HEK293 (cell line): ENCODE data around the gene PXYLP1.

ENCODE experiments used
- CTCF ChIA-PET: fragments of 350-600 bp; formaldehyde crosslinking; extraction: SDS; loops from one replicate; lab custom pipeline; 2021; ENCODE audit warnings: antibody characterized with exemption; lab: Yijun Ruan, JAX
- POLR2A ChIA-PET: fragments of 300-600 bp; formaldehyde crosslinking; extraction: SDS; loops from one replicate; lab custom pipeline; 2020; ENCODE audit warnings: antibody characterized with exemption, inconsistent platforms; lab: Yijun Ruan, JAX
- H3K27ac ChIP-seq: fragments of 200-500 bp; sonication (Bioruptor generic); 2 replicates; pipeline ENCODE4 v1.5.1; 2014; ENCODE audit warnings: low read depth, low read length, control low read depth, inconsistent platforms; ENCODE audit errors: extremely low read depth
- H3K36me3 ChIP-seq, 2 experiments: fragments of 200-500 bp in 1 of 2; sonication (Bioruptor generic) in 1 of 2; 1 replicate in 1 of 2; 2 replicates in 1 of 2; pipeline ENCODE4 v1.5.1; 2014 to 2017; ENCODE audit warnings: inconsistent platforms in 2 of 2, low read length in 2 of 2; ENCODE audit not compliant: control insufficient read depth in 2 of 2, insufficient read depth in 1 of 2
- H3K4me1 ChIP-seq: fragments of 200-500 bp; sonication (Bioruptor generic); 2 replicates; pipeline ENCODE4 v1.5.1; 2014; ENCODE audit warnings: mild to moderate bottlenecking, low read length, inconsistent platforms; ENCODE audit not compliant: control insufficient read depth, insufficient read depth
- H3K4me3 ChIP-seq: 2 replicates; pipeline ENCODE4 v1.5.1; 2011; ENCODE audit warnings: low read depth, mild to moderate bottlenecking, control low read depth, low read length, moderate library complexity
- H3K9me3 ChIP-seq: fragments of 200-500 bp; sonication (Bioruptor generic); 2 replicates; pipeline ENCODE4 v1.5.1; 2014; ENCODE audit warnings: low read depth, low read length, inconsistent platforms; ENCODE audit not compliant: control insufficient read depth, insufficient read depth
- HOXA7 ChIP-seq: sonication (generic); formaldehyde crosslinking; IDR thresholded peaks from 2 replicates; pipeline ENCODE4 v1.8.1; 2022; ENCODE audit warnings: missing genetic modification reagents, borderline replicate concordance
- KLF17 ChIP-seq: fragments of 450-650 bp; formaldehyde crosslinking; IDR thresholded peaks from 2 replicates; pipeline ENCODE4 v1.5.1; 2016; ENCODE audit warnings: missing biosample characterization, missing genetic modification characterization
- KLF7 ChIP-seq: fragments of 450-650 bp; formaldehyde crosslinking; IDR thresholded peaks from 2 replicates; pipeline ENCODE4 v1.5.1; 2016; ENCODE audit warnings: missing biosample characterization, missing genetic modification characterization, borderline replicate concordance
- KLF8 ChIP-seq: fragments of 450-650 bp; formaldehyde crosslinking; IDR thresholded peaks from 2 replicates; pipeline ENCODE4 v1.5.1; 2016; ENCODE audit warnings: missing biosample characterization, missing genetic modification characterization
- REST ChIP-seq: fragments of 450-650 bp; formaldehyde crosslinking; IDR thresholded peaks from 2 replicates; pipeline ENCODE4 v1.5.1; 2016; ENCODE audit warnings: missing biosample characterization, missing genetic modification characterization
- SALL2 ChIP-seq: fragments of 450-650 bp; formaldehyde crosslinking; IDR thresholded peaks from 2 replicates; pipeline ENCODE4 v1.5.0; 2017; ENCODE audit warnings: missing biosample characterization, mild to moderate bottlenecking, missing genetic modification characterization, borderline replicate concordance
- SCRT1 ChIP-seq: fragments of 450-650 bp; formaldehyde crosslinking; IDR thresholded peaks from 2 replicates; pipeline ENCODE4 v1.5.1; 2016; ENCODE audit warnings: missing biosample characterization, missing genetic modification characterization, borderline replicate concordance
- ZFP41 ChIP-seq: fragments of 450-650 bp; formaldehyde crosslinking; IDR thresholded peaks from 2 replicates; pipeline ENCODE4 v1.5.1; 2016; ENCODE audit warnings: missing biosample characterization, missing genetic modification characterization, borderline replicate concordance
- ZIC2 ChIP-seq: fragments of 450-650 bp; formaldehyde crosslinking; IDR thresholded peaks from 2 replicates; pipeline ENCODE4 v1.5.1; 2016; ENCODE audit warnings: missing biosample characterization, missing genetic modification characterization
- ZNF10 ChIP-seq: fragments of 450-650 bp; formaldehyde crosslinking; IDR thresholded peaks from 2 replicates; pipeline ENCODE4 v1.5.1; 2017; ENCODE audit warnings: missing biosample characterization, missing genetic modification characterization
- ZNF132 ChIP-seq: fragments of 450-650 bp; formaldehyde crosslinking; IDR thresholded peaks from 2 replicates; pipeline ENCODE4 v1.5.1; 2017; ENCODE audit warnings: missing biosample characterization, missing genetic modification characterization, borderline replicate concordance
- ZNF175 ChIP-seq: fragments of 450-650 bp; formaldehyde crosslinking; IDR thresholded peaks from 2 replicates; pipeline ENCODE4 v1.5.1; 2016; ENCODE audit warnings: missing biosample characterization, missing genetic modification characterization
- ZNF184 ChIP-seq: fragments of 450-650 bp; IDR thresholded peaks from 2 replicates; pipeline ENCODE4 v1.5.1; 2018; ENCODE audit warnings: missing biosample characterization, mild to moderate bottlenecking, missing genetic modification characterization
- ZNF211 ChIP-seq: fragments of 450-650 bp; formaldehyde crosslinking; IDR thresholded peaks from 2 replicates; pipeline ENCODE4 v1.5.1; 2016; ENCODE audit warnings: low read depth, missing biosample characterization, missing genetic modification characterization
- ZNF248 ChIP-seq: fragments of 450-650 bp; formaldehyde crosslinking; IDR thresholded peaks from 2 replicates; pipeline ENCODE4 v1.5.1; 2017; ENCODE audit warnings: missing biosample characterization, missing genetic modification characterization
- ZNF266 ChIP-seq: fragments of 450-650 bp; formaldehyde crosslinking; IDR thresholded peaks from 2 replicates; pipeline ENCODE4 v1.5.1; 2016; ENCODE audit warnings: missing biosample characterization, missing genetic modification characterization, low read depth
- ZNF335 ChIP-seq: fragments of 450-650 bp; formaldehyde crosslinking; conservative IDR thresholded peaks from 2 replicates; pipeline ENCODE4 v1.5.1; 2016; ENCODE audit warnings: missing biosample characterization, missing genetic modification characterization
- ZNF513 ChIP-seq: fragments of 450-650 bp; IDR thresholded peaks from 2 replicates; pipeline ENCODE4 v1.5.1; 2018; ENCODE audit warnings: missing biosample characterization, missing genetic modification characterization
- ZNF621 ChIP-seq: fragments of 450-650 bp; formaldehyde crosslinking; IDR thresholded peaks from 2 replicates; pipeline ENCODE4 v1.5.1; 2017; ENCODE audit warnings: missing biosample characterization, missing genetic modification characterization
- ZNF639 ChIP-seq: fragments of 450-650 bp; formaldehyde crosslinking; IDR thresholded peaks from 2 replicates; pipeline ENCODE4 v1.5.1; 2016; ENCODE audit warnings: missing biosample characterization, missing genetic modification characterization
- ZSCAN4 ChIP-seq: fragments of 450-650 bp; formaldehyde crosslinking; IDR thresholded peaks from 2 replicates; pipeline ENCODE4 v1.5.1; 2017; ENCODE audit warnings: missing biosample characterization, missing genetic modification characterization

Gene PXYLP1

GRCh38 chr3:141259821-141260629 lies 28.4 kb downstream of the PXYLP1 start:
- no peaks in the 10 kb centered on the region for H3K9me3 ChIP-seq
- ChIA-PET CTCF (no interaction called here), POLR2A (interaction anchor here (0.7 kb wide), 1 partner anchor 28 kb away, joined by 4 read pairs; the partner anchor contains the start of gene PXYLP1)
- H3K27ac ChIP-seq: no peak overlapping the region
- TF ChIP-seq ZNF175 (tag by site-specific recombination) (no peak), ZNF10 (tag by site-specific recombination) (no peak)
- peaks cover 0 to 19% of the 10 kb centered on the region in 2 experiments; a peak in 1 of 3 replicates for H3K36me3 ChIP-seq
- no peaks in the 10 kb centered on the region for H3K4me1 ChIP-seq
- H3K4me3 ChIP-seq: no peak overlapping the region

GRCh38 chr3:141260630-141260927 lies 29.0 kb downstream of the PXYLP1 start:
- H3K9me3 ChIP-seq: no peaks in the 10 kb centered on the region
- no peaks in the 10 kb centered on the region for H3K4me1 ChIP-seq
- CTCF ChIA-PET: no interaction called here
- POLR2A ChIA-PET: no interaction called here
- H3K4me3 ChIP-seq: no peak overlapping the region
- peaks cover 0 to 19% of the 10 kb centered on the region in 2 experiments; a peak in 1 of 3 replicates for H3K36me3 ChIP-seq
- TF ChIP-seq ZNF513 (tag by site-specific recombination) (no peak), ZNF175 (tag by site-specific recombination) (no peak), ZIC2 (no peak), SCRT1 (tag by site-specific recombination) (no peak), KLF7 (tag by site-specific recombination) (no peak), ZNF211 (no peak), ZFP41 (tag by site-specific recombination) (no peak), ZNF621 (no peak), KLF8 (no peak), ZNF639 (tag by site-specific recombination) (no peak), ZNF248 (tag by site-specific recombination) (no peak), KLF17 (tag by site-specific recombination) (no peak), ZNF184 (no peak), REST (tag by site-specific recombination) (no peak), SALL2 (tag by site-specific recombination) (no peak), ZNF132 (tag by site-specific recombination) (no peak), ZNF335 (tag by site-specific recombination) (no peak), ZSCAN4 (tag by site-specific recombination) (no peak), HOXA7 (CRISPR knock-in tag) (no peak), ZNF266 (tag by site-specific recombination) (no peak)
- H3K27ac ChIP-seq: no peak overlapping the region
